B cell (primary cell): Measurements from ENCODE around the gene IFT88. TPM values are rescaled to one million over a fixed set of nuclear protein-coding genes. Genes with fewer than 3 reads are reported as not detected.
A peak's percentile ranks its signal among the peaks of the same experiment; 100 is the strongest.

Experiments used
- ATAC-seq: fragments of 200-7000 bp; cut with Tn5 transposase; one replicate; pipeline ENCODE4 v1.10.0; 2021; ENCODE audit warnings: low read depth, mild to moderate bottlenecking, moderate number of reproducible peaks, moderate library complexity
- CTCF ChIA-PET: fragments of 350-600 bp; sonication (Branson Sonifier 250); formaldehyde crosslinking; loops from one replicate; lab custom pipeline; 2021; ENCODE audit warnings: antibody characterized with exemption, inconsistent platforms; lab: Charles Lee
- POLR2A ChIA-PET: fragments of 350-600 bp; sonication (Branson Sonifier 250); formaldehyde crosslinking; loops from one replicate; lab custom pipeline; 2021; ENCODE audit warnings: antibody characterized with exemption; lab: Charles Lee
- DNase-seq: peaks from one replicate; pipeline ENCODE4 v3.0.0; 2013
- H2AFZ ChIP-seq: 2 replicates; pipeline ENCODE4 v1.6.1; 2012; ENCODE audit warnings: mild to moderate bottlenecking, low read depth, low read length; ENCODE audit not compliant: insufficient read depth, poor library complexity, severe bottlenecking
- H3K27ac ChIP-seq, 2 donors: 1 replicate in 1 of 2; 2 replicates in 1 of 2; pipeline ENCODE4 v1.5.1; 2012 to 2013; ENCODE audit warnings: low read length in 2 of 2, mild to moderate bottlenecking in 2 of 2, moderate library complexity in 1 of 2
- H3K27me3 ChIP-seq, 4 experiments: fragments of 200-600 bp in 1 of 4; sonication (generic) in 1 of 4; replicated peaks in 1 of 4; 1 replicate in 2 of 4; 2 replicates in 2 of 4; pipeline versions ENCODE4 v1.6.1 to v1.7.0; 2013 to 2016; ENCODE audit warnings: low read length in 3 of 4, mild to moderate bottlenecking in 2 of 4, mixed read lengths in 1 of 4, moderate library complexity in 1 of 4; ENCODE audit not compliant: insufficient read depth in 4 of 4, control insufficient read depth in 3 of 4; ENCODE audit errors: control extremely low read depth in 1 of 4
- H3K36me3 ChIP-seq, 2 experiments: replicated peaks in 1 of 2; 1 replicate in 1 of 2; 2 replicates in 1 of 2; pipeline versions ENCODE4 v1.6.1 to v1.7.1; 2013; ENCODE audit warnings: low read length in 1 of 2; ENCODE audit not compliant: insufficient read depth in 2 of 2, control insufficient read depth in 1 of 2; ENCODE audit errors: control extremely low read depth in 1 of 2, extremely low read depth in 1 of 2
- H3K4me1 ChIP-seq, 2 donors: fragments of 200-600 bp in 1 of 2; sonication (generic) in 1 of 2; 1 replicate in 1 of 2; 2 replicates in 1 of 2; pipeline versions ENCODE4 v1.5.1 to v1.6.1; 2013 to 2017; ENCODE audit warnings: low read length in 2 of 2; ENCODE audit not compliant: control insufficient read depth in 2 of 2, insufficient read depth in 2 of 2
- H3K4me2 ChIP-seq: replicated peaks from 2 replicates; pipeline ENCODE3; 2012; ENCODE audit warnings: mild to moderate bottlenecking, low read depth, low read length; ENCODE audit not compliant: poor library complexity, severe bottlenecking
- H3K4me3 ChIP-seq, 5 experiments: fragments of 200-600 bp in 1 of 5; sonication (generic) in 1 of 5; 1 replicate in 3 of 5; 2 replicates in 2 of 5; pipeline versions ENCODE4 v1.5.1 to v1.7.0; 2011 to 2016; ENCODE audit warnings: low read length in 4 of 5, mild to moderate bottlenecking in 4 of 5, low read depth in 2 of 5, control low read depth in 1 of 5, moderate library complexity in 1 of 5; ENCODE audit not compliant: insufficient read depth in 1 of 5; ENCODE audit errors: control extremely low read depth in 1 of 5, extremely low read depth in 1 of 5
- H3K79me2 ChIP-seq: fragments of 200-600 bp; sonication (generic); one replicate; pipeline ENCODE4 v1.6.0; 2016; ENCODE audit warnings: low read length; ENCODE audit not compliant: control insufficient read depth, insufficient read depth
- H3K9ac ChIP-seq: fragments of 200-600 bp; sonication (generic); 2 replicates; pipeline ENCODE4 v1.6.1; 2017; ENCODE audit warnings: mild to moderate bottlenecking, low read length, moderate library complexity
- H3K9me3 ChIP-seq, 3 donors: one replicate each; pipeline versions ENCODE4 v1.6.1 to v1.7.1; 2013; ENCODE audit warnings: low read length in 2 of 3; ENCODE audit not compliant: control insufficient read depth in 2 of 3, insufficient read depth in 1 of 3; ENCODE audit errors: control extremely low read depth in 1 of 3
- H4K20me1 ChIP-seq: 2 replicates; pipeline ENCODE4 v1.6.0; 2012; ENCODE audit warnings: mild to moderate bottlenecking, low read length; ENCODE audit not compliant: insufficient read depth, control insufficient read depth, poor library complexity, severe bottlenecking
- H3K27ac Mint-ChIP-seq: one replicate; pipeline ENCODE4 v1.8.0; 2021; ENCODE audit warnings: mixed read lengths
- H3K27me3 Mint-ChIP-seq: one replicate; pipeline ENCODE4 v1.8.0; 2021; ENCODE audit warnings: mixed read lengths
- H3K4me1 Mint-ChIP-seq: one replicate; pipeline ENCODE4 v1.8.0; 2021; ENCODE audit warnings: mixed read lengths
- H3K4me3 Mint-ChIP-seq: one replicate; pipeline ENCODE4 v1.8.0; 2021; ENCODE audit warnings: mixed read lengths
- H3K9me3 Mint-ChIP-seq: one replicate; pipeline ENCODE4 v1.8.0; 2022; ENCODE audit warnings: mixed read lengths; ENCODE audit not compliant: insufficient read depth
- CTCF ChIP-seq: fragments of 200-600 bp; IDR thresholded peaks from one replicate; pipeline ENCODE4 v1.8.0; 2022; ENCODE audit warnings: antibody characterized with exemption, mild to moderate bottlenecking
- EZH2 ChIP-seq: IDR thresholded peaks from 2 replicates; pipeline ENCODE4 v1.6.1; 2012; ENCODE audit warnings: borderline replicate concordance, low read depth, mild to moderate bottlenecking, moderate library complexity, low read length; ENCODE audit not compliant: insufficient read depth, poor library complexity, severe bottlenecking
- WGBS: methylation state at CpG from one replicate; pipeline ENCODE4 v1.1.5; 2013; ENCODE audit warnings: missing lambda C conversion rate; ENCODE audit not compliant: insufficient coverage; 5-methylcytosine and 5-hydroxymethylcytosine counted together
- intact Hi-C: fragments of 100-400 bp; cut with micrococcal nuclease; formaldehyde crosslinking; loops from one replicate; pipeline ENCODE4 v1.10.0; 2022
- polyA minus RNA-seq: library from RNA; depleted of rRNA, polyadenylated mRNA; stranded (reverse); fragments of >200 nt; gene quantifications from 2 replicates; pipeline ENCODE4 v1.2.3, GENCODE V29; 2012
- polyA plus RNA-seq: library from polyadenylated mRNA; depleted of rRNA; stranded (reverse); fragments of >200 nt; gene quantifications from 2 replicates; pipeline ENCODE4 v1.2.3, GENCODE V29; 2012
- total RNA-seq, 2 donors: library from RNA; stranded (reverse); fragments of 120-200 nt in 1 of 2; gene quantifications; 1 replicate in 1 of 2; 2 replicates in 1 of 2; pipeline versions ENCODE4 v1.2.3 to v1.2.4, GENCODE V29; 2013 to 2022

IFT88 gene, protein sequence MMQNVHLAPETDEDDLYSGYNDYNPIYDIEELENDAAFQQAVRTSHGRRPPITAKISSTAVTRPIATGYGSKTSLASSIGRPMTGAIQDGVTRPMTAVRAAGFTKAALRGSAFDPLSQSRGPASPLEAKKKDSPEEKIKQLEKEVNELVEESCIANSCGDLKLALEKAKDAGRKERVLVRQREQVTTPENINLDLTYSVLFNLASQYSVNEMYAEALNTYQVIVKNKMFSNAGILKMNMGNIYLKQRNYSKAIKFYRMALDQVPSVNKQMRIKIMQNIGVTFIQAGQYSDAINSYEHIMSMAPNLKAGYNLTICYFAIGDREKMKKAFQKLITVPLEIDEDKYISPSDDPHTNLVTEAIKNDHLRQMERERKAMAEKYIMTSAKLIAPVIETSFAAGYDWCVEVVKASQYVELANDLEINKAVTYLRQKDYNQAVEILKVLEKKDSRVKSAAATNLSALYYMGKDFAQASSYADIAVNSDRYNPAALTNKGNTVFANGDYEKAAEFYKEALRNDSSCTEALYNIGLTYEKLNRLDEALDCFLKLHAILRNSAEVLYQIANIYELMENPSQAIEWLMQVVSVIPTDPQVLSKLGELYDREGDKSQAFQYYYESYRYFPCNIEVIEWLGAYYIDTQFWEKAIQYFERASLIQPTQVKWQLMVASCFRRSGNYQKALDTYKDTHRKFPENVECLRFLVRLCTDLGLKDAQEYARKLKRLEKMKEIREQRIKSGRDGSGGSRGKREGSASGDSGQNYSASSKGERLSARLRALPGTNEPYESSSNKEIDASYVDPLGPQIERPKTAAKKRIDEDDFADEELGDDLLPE
- total RNA-seq: 20.2 and 23.3 TPM in 2 replicates
- total RNA-seq (2013): 16.1 TPM
- 8.0 and 9.3 TPM in 2 replicates for polyA plus RNA-seq
- polyA minus RNA-seq: 4.1 and 6.4 TPM in 2 replicates

DNA sequence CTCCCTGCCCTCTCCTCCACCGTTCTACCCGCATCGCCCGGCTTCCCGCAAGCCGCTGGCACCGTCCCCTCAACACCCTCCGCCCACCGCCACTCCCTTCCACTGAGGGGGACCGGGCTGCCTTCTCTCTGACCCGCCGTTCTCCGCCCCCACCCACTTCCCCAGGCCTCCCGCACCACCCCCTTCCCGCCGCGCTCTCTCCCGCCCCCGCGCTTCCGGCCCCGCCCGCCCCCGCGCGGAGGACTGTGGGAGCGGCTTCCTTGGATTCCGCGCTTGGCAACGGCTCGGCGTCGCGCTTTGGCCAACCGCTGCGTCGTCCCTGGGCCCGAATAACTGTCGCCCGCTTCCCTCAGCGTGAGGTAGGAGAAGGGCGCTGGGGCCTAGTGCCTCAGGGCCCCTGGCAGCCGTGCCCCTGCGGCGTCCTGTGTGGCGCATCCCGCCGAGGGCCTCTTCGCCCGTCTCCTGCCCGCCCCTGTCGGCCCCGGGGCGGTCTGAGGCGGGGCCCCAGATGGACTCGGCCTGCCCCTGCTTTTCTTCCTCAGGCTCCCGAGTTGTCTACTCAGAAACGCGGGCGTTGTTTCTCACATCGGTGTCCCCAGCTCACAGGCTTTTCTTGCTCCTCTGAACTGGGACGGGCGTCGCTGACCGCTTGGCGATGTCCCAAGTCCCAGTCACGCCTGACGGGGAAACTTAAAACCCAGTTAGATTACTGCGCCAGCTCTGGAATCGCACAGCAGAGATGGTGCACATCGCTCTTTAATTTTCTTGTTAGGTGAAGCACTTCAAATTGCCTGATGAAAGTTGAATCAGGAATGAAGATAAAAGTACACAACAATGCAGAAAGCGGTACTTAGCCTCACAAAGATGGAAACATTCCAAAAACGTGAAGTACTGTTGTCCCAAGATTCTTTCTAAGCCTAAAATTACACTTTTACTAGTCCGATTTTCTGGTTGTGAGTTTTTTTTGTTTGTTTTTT lies at the start of gene IFT88:
IFT88 (plus strand) TSS at position 260 of the 977 bp plus-strand sequence. CDS start 7,229 bp downstream, outside the sequence.
- under 1% methylated on average over 68 of the region's 74 CpGs for WGBS
- CTCF ChIA-PET: interaction anchor here (0.8 to 1.8 kb wide), 5 partner anchors 43 to 262 kb away, joined by 3 to 6 read pairs (median 3); partner anchors contain the start of gene IL17D
- H3K9me3 ChIP-seq: peaks cover 0 to 14% (median 0%) of the 10 kb centered on the region in 3 donors
- H3K9me3 Mint-ChIP-seq: peaks cover 2% of the 10 kb centered on the region
- peak within 1 kb of the TSS; percentile 93 for H3K27ac Mint-ChIP-seq
- peak; percentile 90 for ATAC-seq
- POLR2A ChIA-PET: no interaction called here
- peak; percentile 84 for DNase-seq
- no peak for TF ChIP-seq CTCF
- no peak for TF ChIP-seq EZH2
- peak within 1 kb of the TSS; percentile 75 for H3K4me2 ChIP-seq
- H3K4me1 ChIP-seq: peaks cover 11 to 12% of the 10 kb centered on the region in 2 donors
- H3K27ac ChIP-seq: peak within 1 kb of the TSS; percentile 55 to 80
- peaks cover 17% of the 10 kb centered on the region for H3K4me1 Mint-ChIP-seq
- peak within 1 kb of the TSS; percentile 89 for H2AFZ ChIP-seq
- H3K4me3 Mint-ChIP-seq: peak within 1 kb of the TSS; percentile 94
- peak within 1 kb of the TSS; percentile 64 to 72 (median 67) for H3K4me3 ChIP-seq
- H4K20me1 ChIP-seq: no peaks in the 10 kb centered on the region
- H3K36me3 ChIP-seq: no peaks in the 10 kb centered on the region
- no peaks in the 10 kb centered on the region for H3K27me3 ChIP-seq
- H3K27me3 Mint-ChIP-seq: no peaks in the 10 kb centered on the region
- intact Hi-C loops: loop anchor here (1.0 to 10.0 kb wide), 7 partner anchors 20 to 704 kb away; partner anchors contain the start of genes EEF1AKMT1, IL17D, ZMYM2 and ZMYM5
- peaks cover 3% of the 10 kb centered on the region for H3K79me2 ChIP-seq
- H3K9ac ChIP-seq: peak within 1 kb of the TSS; percentile 72
